Measurements from ENCODE around the gene DDC. TPM values are rescaled to one million over a fixed set of nuclear protein-coding genes. Genes with fewer than 3 reads are reported as not detected.

The DDC gene
- total and polyA plus RNA-seq, 4 donors: 0.23 to 3.1 (median 1.6) TPM

GRCh38 chr7:50610521-50611277, 45.5 kb upstream of the DDC start:
- Histone ChIP-seq H3K9ac (ENCODE audit: insufficient read depth in 1 of 2, low read length in 2 of 2) (no peak overlapping the region), H3K27ac (ENCODE audit: low read depth in 1 of 2, low read length in 1 of 2) (no peak overlapping the region), H3K4me1 (ENCODE audit: control insufficient read depth in 5 of 5, insufficient read depth in 5 of 5, low read length in 5 of 5) (no peaks in the 10 kb centered on the region), H3K36me3 (ENCODE audit: control insufficient read depth in 4 of 4, insufficient read depth in 4 of 4, low read length in 4 of 4) (peaks cover 28 to 41% (median 31%) of the 10 kb centered on the region in 4 donors), H3K27me3 (ENCODE audit: control insufficient read depth in 3 of 3, insufficient read depth in 3 of 3, low read length in 2 of 3) (no peaks in the 10 kb centered on the region), H3K9me3 (ENCODE audit: control insufficient read depth in 4 of 4, insufficient read depth in 3 of 4, low read length in 3 of 4) (no peaks in the 10 kb centered on the region), H3K4me3 (no peak overlapping the region)
- 39 to 54% methylated on average over 6 of the region's 6 CpGs for WGBS, 2 donors
- no peak for DNase-seq
- no peak for TF ChIP-seq CTCF (IDR thresholded peaks at IDR 0.05; ENCODE audit: control extremely low read depth, extremely low read depth)
- no peak for ATAC-seq (ENCODE audit: insufficient read depth, low FRiP score)

GRCh38 chr7:50608196-50608906, 43.1 kb upstream of the DDC start:
- ATAC-seq (ENCODE audit: insufficient read depth, low FRiP score): no peak
- no peak overlapping the region for H3K4me3 ChIP-seq

GRCh38 chr7:50607524-50608125, 42.4 kb upstream of the DDC start:
- ATAC-seq (ENCODE audit: insufficient read depth, low FRiP score) (no peak), DNase-seq (no peak)
- peaks cover 29 to 35% (median 31%) of the 10 kb centered on the region in 4 donors for H3K36me3 ChIP-seq (ENCODE audit: control insufficient read depth in 4 of 4, insufficient read depth in 4 of 4, low read length in 4 of 4)
- 93% methylated on average over 6 of the region's 6 CpGs for WGBS, 2 donors
- no peaks in the 10 kb centered on the region for H3K27me3 ChIP-seq (ENCODE audit: control insufficient read depth in 3 of 3, insufficient read depth in 3 of 3, low read length in 2 of 3)
- H3K9ac ChIP-seq (ENCODE audit: insufficient read depth in 1 of 2, low read length in 2 of 2): no peak overlapping the region
- TF ChIP-seq CTCF (IDR thresholded peaks at IDR 0.05; ENCODE audit: control extremely low read depth, extremely low read depth): no peak
- no peak overlapping the region for H3K27ac ChIP-seq (ENCODE audit: low read depth in 1 of 2, low read length in 1 of 2)
- H3K4me3 ChIP-seq: no peak overlapping the region
- no peaks in the 10 kb centered on the region for H3K4me1 ChIP-seq (ENCODE audit: control insufficient read depth in 5 of 5, insufficient read depth in 5 of 5, low read length in 5 of 5)
- no peaks in the 10 kb centered on the region for H3K9me3 ChIP-seq (ENCODE audit: control insufficient read depth in 4 of 4, insufficient read depth in 3 of 4, low read length in 3 of 4)

More at GRCh38 chr7:50608196-50608906, 43.1 kb upstream of the DDC start:
- no peak for DNase-seq
- TF ChIP-seq CTCF (IDR thresholded peaks at IDR 0.05; ENCODE audit: control extremely low read depth, extremely low read depth): no peak
- Histone ChIP-seq H3K4me1 (ENCODE audit: control insufficient read depth in 5 of 5, insufficient read depth in 5 of 5, low read length in 5 of 5) (no peaks in the 10 kb centered on the region), H3K9ac (ENCODE audit: insufficient read depth in 1 of 2, low read length in 2 of 2) (no peak overlapping the region), H3K27ac (ENCODE audit: low read depth in 1 of 2, low read length in 1 of 2) (no peak overlapping the region), H3K27me3 (ENCODE audit: control insufficient read depth in 3 of 3, insufficient read depth in 3 of 3, low read length in 2 of 3) (no peaks in the 10 kb centered on the region), H3K36me3 (ENCODE audit: control insufficient read depth in 4 of 4, insufficient read depth in 4 of 4, low read length in 4 of 4) (peaks cover 27 to 38% (median 36%) of the 10 kb centered on the region in 4 donors), H3K9me3 (ENCODE audit: control insufficient read depth in 4 of 4, insufficient read depth in 3 of 4, low read length in 3 of 4) (no peaks in the 10 kb centered on the region)
- WGBS, 2 donors: 77 to 78% methylated on average over 9 of the region's 9 CpGs
